Measurements from ENCODE around the gene INF2. TPM values are rescaled to one million over a fixed set of nuclear protein-coding genes. Genes with fewer than 3 reads are reported as not detected.

Gene INF2
- total and polyA plus RNA-seq, 2 donors (not counting 3 experiments of a cell fraction or from before 2014, with no cell fraction given): 55.3 to 124 TPM

DNA sequence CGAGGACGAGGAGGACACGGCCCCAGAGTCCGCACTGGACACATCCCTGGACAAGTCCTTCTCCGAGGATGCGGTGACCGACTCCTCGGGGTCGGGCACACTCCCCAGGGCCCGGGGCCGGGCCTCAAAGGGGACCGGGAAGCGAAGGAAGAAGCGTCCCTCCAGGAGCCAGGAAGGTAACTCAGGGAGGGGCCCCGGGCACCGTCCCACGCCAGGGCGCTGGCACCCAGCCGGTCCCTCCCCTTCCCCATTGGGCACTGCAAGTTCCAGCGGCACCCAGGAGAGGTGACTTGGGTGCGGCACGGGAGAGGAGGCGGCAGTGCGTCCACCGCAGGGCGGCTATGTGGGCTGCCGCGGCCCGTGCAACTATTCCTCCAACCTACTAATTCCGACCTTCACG is 25.3 kb downstream of the INF2 start:
- H3K36me3 ChIP-seq (ENCODE audit: control insufficient read depth in 2 of 2, extremely low read depth in 1 of 2, insufficient read depth in 2 of 2, low read length in 2 of 2): peaks cover 15 to 56% of the 10 kb centered on the region in 2 experiments
- TF ChIP-seq MYC (IDR thresholded peaks at IDR 0.05; ENCODE audit: low read depth, low read length) (no peak), JUN (IDR thresholded peaks at IDR 0.05; ENCODE audit: borderline replicate concordance, insufficient read depth, insufficient read length, low read depth) (no peak), GATA2 (IDR thresholded peaks at IDR 0.05; ENCODE audit: insufficient read depth, insufficient read length, low read depth, low read length) (no peak), POLR2A (IDR thresholded peaks at IDR 0.05; ENCODE audit: low read depth, low read length) (no peak), POLR2AphosphoS5 (IDR thresholded peaks at IDR 0.05; ENCODE audit: insufficient read depth, low read depth, low read length) (no peak), FOS (IDR thresholded peaks at IDR 0.05; ENCODE audit: borderline replicate concordance, insufficient read depth, low read length) (no peak), EZH2 (IDR thresholded peaks at IDR 0.05; ENCODE audit: borderline replicate concordance, low read depth, low read length, severe bottlenecking) (no peak)
- TF ChIP-seq, protein P1, sequence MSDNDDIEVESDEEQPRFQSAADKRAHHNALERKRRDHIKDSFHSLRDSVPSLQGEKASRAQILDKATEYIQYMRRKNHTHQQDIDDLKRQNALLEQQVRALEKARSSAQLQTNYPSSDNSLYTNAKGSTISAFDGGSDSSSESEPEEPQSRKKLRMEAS (IDR thresholded peaks at IDR 0.05; ENCODE audit: insufficient read depth, insufficient read length): no peak
- TF ChIP-seq, protein P2, sequence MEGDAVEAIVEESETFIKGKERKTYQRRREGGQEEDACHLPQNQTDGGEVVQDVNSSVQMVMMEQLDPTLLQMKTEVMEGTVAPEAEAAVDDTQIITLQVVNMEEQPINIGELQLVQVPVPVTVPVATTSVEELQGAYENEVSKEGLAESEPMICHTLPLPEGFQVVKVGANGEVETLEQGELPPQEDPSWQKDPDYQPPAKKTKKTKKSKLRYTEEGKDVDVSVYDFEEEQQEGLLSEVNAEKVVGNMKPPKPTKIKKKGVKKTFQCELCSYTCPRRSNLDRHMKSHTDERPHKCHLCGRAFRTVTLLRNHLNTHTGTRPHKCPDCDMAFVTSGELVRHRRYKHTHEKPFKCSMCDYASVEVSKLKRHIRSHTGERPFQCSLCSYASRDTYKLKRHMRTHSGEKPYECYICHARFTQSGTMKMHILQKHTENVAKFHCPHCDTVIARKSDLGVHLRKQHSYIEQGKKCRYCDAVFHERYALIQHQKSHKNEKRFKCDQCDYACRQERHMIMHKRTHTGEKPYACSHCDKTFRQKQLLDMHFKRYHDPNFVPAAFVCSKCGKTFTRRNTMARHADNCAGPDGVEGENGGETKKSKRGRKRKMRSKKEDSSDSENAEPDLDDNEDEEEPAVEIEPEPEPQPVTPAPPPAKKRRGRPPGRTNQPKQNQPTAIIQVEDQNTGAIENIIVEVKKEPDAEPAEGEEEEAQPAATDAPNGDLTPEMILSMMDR (IDR thresholded peaks at IDR 0.05; ENCODE audit: extremely low read depth in 1 of 2, insufficient read depth in 1 of 2, low read depth in 1 of 2, low read length in 2 of 2): no peak
- no peak overlapping the region for H3K27ac ChIP-seq (ENCODE audit: insufficient read depth, low read depth, low read length)
- no peaks in the 10 kb centered on the region for H3K4me1 ChIP-seq (ENCODE audit: control insufficient read depth, extremely low read depth, insufficient read depth, low read length)
- no peaks in the 10 kb centered on the region for H3K79me2 ChIP-seq (ENCODE audit: control insufficient read depth, insufficient read depth, low read length)
- FAIRE-seq (no peak), DNase-seq (ENCODE audit: low read depth, low spot score) (no peak)
- BruUV-seq (replicated peaks): no TSS peak
- ChIA-PET POLR2A (no interaction called here), CTCF (no interaction called here)
- no peaks in the 10 kb centered on the region for H3K9me3 ChIP-seq (replicated peaks; ENCODE audit: control insufficient read depth, insufficient read depth, low read length)
- dilution Hi-C loops (cut with MboI; ENCODE audit: extremely low pct_ligation_motif_present, low sequenced_read_pairs) (no loop called here), intact Hi-C loops (cut with micrococcal nuclease) (no loop called here)
- no peak overlapping the region for H2AFZ ChIP-seq (ENCODE audit: low read depth, low read length)
- H3K9me1 ChIP-seq (replicated peaks; ENCODE audit: control insufficient read depth, extremely low read depth, insufficient read depth, low read length): no peaks in the 10 kb centered on the region
- no peaks in the 10 kb centered on the region for H3K27me3 ChIP-seq (ENCODE audit: control insufficient read depth in 2 of 2, insufficient read depth in 2 of 2, low read length in 2 of 2)
- H4K20me1 ChIP-seq (replicated peaks; ENCODE audit: control insufficient read depth, extremely low read depth, insufficient read depth, low read length): no peaks in the 10 kb centered on the region
- H3K9ac ChIP-seq (replicated peaks; ENCODE audit: extremely low read depth, insufficient read depth, low read length): no peak overlapping the region
- H3K4me3 ChIP-seq (replicated peaks in 1 of 3; ENCODE audit: insufficient read depth in 1 of 3, low read depth in 1 of 3, low read length in 3 of 3): no peak overlapping the region
- H3K4me2 ChIP-seq (ENCODE audit: insufficient read depth, low read length): no peak overlapping the region

Data from endothelial cell of umbilical vein (primary cell).